MM.1S (cell line): Measurements from ENCODE around the gene ARHGAP42.

Source experiments
- CTCF ChIP-seq: fragments of 300-600 bp; sonication (generic); IDR thresholded peaks from 2 replicates; pipeline ENCODE4 v1.5.1; 2016; ENCODE audit warnings: antibody characterized with exemption, low read length, mixed read lengths
- EZH2 ChIP-seq: fragments of 300-600 bp; sonication (generic); optimal IDR thresholded peaks from 2 replicates; pipeline ENCODE3; 2017; ENCODE audit warnings: low read depth, mild to moderate bottlenecking, antibody characterized with exemption, low read length, mixed read lengths

- no peak for TF ChIP-seq EZH2
- TF ChIP-seq CTCF = no peak
Observed at GRCh38 chr11:100963375-100963774, 276.3 kb downstream of the ARHGAP42 start.
